HG03175 (cell line): ENCODE data around the gene ZC3H4.
"Not testable (repeated sequence)": the region's sequence is repeated elsewhere in the genome, so short reads cannot be mapped to it uniquely, and the experiment has no call there.

Experiments used
- ATAC-seq: cut with Tn5 transposase; IDR thresholded peaks from one replicate; pipeline ENCODE4 v1.9.1; 2021; ENCODE audit warnings: mild to moderate bottlenecking, moderate library complexity; ENCODE audit not compliant: unreplicated experiment

The ZC3H4 gene

GRCh38 chr19:47112997-47113849 is at the start of gene ZC3H4:
TSS of gene ZC3H4 (minus strand) at chr19:47113776. CDS start at chr19:47112584, 1,192 bp downstream.
- peak; percentile 88 for ATAC-seq

GRCh38 chr19:47161876-47162489 is 48.4 kb upstream of the ZC3H4 start:
- no peak for ATAC-seq

- no peak for ATAC-seq
Measured at GRCh38 chr19:47158879-47159503, 45.4 kb upstream of the ZC3H4 start.

- no peak for ATAC-seq
Measured at GRCh38 chr19:47158367-47158791, 44.8 kb upstream of the ZC3H4 start.

GRCh38 chr19:47157431-47158321 is 44.1 kb upstream of the ZC3H4 start:
- ATAC-seq, result no peak

- ATAC-seq, result no peak
Measured at GRCh38 chr19:47156861-47157430, 43.4 kb upstream of the ZC3H4 start.

DNA sequence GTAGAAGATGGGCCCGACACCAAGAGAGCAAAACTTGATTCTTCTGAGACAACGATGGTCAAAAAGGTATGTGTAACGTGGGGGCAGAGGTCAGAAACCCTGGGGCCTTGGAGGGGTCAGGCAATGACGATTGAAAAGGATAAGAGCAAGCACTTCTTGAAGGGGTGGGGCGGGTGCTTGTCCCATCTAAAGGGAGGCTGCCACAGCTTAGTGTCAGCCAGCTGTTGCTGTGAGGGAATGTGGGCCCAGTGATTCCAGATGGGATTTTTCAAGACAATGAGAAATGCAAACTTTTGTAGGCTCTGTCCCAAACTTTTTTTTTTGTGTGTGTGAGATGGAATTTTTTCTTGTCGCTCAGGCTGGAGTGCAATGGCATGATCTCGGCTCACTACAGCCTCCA is 41.6 kb upstream of the ZC3H4 start:
- no peak for ATAC-seq

- ATAC-seq, result no peak
Measured at GRCh38 chr19:47153266-47153665, 39.7 kb upstream of the ZC3H4 start.

- ATAC-seq, result no peak
Measured at GRCh38 chr19:47152632-47153031, 39.1 kb upstream of the ZC3H4 start.

DNA sequence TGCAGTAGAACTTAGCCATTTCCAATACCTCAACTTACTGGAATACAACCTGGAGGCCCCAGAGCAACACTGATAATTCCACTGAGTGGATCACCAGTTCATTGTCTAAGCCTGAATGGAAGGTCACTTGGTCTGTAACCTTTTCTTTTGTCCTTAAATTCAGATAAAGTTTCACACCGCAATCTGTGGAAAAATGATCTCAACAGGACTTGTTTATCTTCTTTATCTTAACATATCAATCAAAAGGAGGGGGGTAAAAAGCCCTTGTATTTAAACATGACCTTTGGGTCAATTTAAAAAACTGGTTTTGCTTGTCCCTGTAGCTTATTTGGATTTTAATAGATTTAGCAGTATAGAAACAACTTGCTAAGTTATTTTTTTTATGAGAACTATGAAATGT is 38.6 kb upstream of the ZC3H4 start:
- no peak for ATAC-seq

DNA sequence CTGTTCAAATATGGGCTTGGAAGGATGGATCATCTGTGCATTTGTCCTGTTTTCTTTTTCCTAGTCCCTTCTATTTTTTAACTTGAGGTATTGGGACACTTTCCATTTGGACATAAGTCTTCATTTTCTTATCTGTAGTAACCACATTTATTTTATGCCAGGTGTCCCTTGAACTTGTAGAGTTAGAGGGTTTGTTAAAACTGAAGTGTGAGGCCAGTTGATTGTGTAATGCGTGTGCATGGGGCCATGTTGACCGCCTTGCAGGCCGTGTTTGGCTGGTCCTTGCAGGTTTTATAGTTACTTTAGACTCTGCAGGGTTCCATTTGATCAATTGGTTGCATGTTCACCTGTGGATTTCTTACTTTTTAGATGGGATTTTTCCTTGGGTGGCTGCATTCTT is 38.1 kb upstream of the ZC3H4 start:
- ATAC-seq, result no peak

DNA sequence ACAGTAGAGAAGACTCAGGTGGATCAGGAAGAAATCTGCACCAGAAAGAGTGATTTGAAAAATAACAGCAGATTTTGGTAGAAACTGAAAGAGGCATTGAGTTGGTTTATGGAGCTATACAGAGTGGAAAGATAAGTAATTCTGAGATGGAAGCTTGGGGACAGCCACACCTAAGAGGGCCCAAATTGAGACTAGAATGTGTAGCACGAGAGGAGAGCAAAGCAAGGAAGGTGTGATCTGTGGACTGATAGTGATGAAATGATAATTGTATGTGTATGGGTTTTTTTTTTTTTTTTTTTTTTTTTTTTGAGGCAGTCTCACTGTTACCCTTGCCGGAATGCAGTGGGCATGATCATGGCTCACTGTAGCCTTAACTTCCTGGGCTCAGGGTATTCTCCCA is 33.3 kb upstream of the ZC3H4 start:
- no peak for ATAC-seq

GRCh38 chr19:47145639-47146486 is 32.3 kb upstream of the ZC3H4 start:
- ATAC-seq, result no peak

- ATAC-seq, result no peak
Measured at GRCh38 chr19:47144630-47145029, 31.1 kb upstream of the ZC3H4 start.

GRCh38 chr19:47143322-47144073 is 29.9 kb upstream of the ZC3H4 start:
- no peak for ATAC-seq

DNA sequence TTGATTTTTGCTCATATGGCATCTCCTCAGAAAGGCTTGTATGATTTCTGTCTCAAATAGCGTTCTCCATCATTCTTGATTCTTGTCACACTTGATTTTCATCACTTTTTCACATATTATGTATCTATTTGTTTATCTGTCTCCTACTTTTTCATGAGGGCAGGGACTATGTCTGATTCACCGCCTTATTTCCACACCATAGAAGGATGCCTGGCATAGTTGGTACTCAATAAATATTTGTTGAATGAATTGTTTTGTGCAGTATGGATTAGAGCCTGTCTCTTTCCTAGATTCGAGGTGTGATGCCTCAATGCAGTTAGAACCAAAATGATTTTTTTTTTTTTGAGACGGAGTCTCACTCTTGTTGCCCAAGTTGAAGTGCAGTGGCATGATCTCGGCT is 29.2 kb upstream of the ZC3H4 start:
- ATAC-seq, result no peak

- no peak for ATAC-seq
Measured at GRCh38 chr19:47141695-47142094, 28.1 kb upstream of the ZC3H4 start.

- ATAC-seq, result not testable (repeated sequence)
Measured at GRCh38 chr19:47141252-47141651, 27.7 kb upstream of the ZC3H4 start.

- ATAC-seq, result no peak
Measured at GRCh38 chr19:47135156-47135555, 21.6 kb upstream of the ZC3H4 start.
